ENCODE results near the gene CACNA1A.

The CACNA1A gene

DNA sequence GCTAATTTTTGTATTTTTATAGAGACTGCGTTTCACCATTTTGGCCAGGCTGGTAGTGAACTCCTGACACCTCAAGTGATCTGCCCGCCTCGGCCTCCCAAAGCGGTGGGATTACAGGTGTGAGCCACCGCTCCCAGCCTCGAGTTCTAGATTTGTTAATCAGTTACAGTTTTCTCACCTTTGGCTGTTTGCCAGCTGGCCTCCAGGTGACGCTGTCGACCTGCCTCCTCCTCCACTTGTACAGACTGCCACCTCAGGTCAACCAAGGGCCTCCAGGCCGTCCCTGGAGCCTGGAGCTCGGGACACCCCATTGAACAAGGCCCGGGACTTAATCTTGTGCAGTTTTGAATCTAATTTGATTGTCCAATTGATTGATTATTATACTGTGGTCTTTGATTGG, 310.6 kb downstream of the CACNA1A start:
- no peak overlapping the region for H3K14ac ChIP-seq (ENCODE audit: low read length in 2 of 2)
- no peak overlapping the region for H3K4me3 ChIP-seq (ENCODE audit: insufficient read depth in 1 of 2, low read depth in 1 of 2, low read length in 2 of 2)
- H2AFZ ChIP-seq (ENCODE audit: low read depth, low read length): no peak overlapping the region
- no peak overlapping the region for H3K23ac ChIP-seq (ENCODE audit: low read length in 2 of 2)
- H3K9ac ChIP-seq (ENCODE audit: low read length): no peak overlapping the region
- H2BK15ac ChIP-seq (ENCODE audit: low read depth, poor library complexity, severe bottlenecking): no peak overlapping the region
- H3K4me1 ChIP-seq (ENCODE audit: control insufficient read depth, insufficient read depth, low read depth, low read length): no peaks in the 10 kb centered on the region
- H2BK5ac ChIP-seq (ENCODE audit: low read depth, low read length, poor library complexity, severe bottlenecking): no peak overlapping the region
- no peak overlapping the region for H2AK5ac ChIP-seq (ENCODE audit: low read length, severe bottlenecking)
- no peak overlapping the region for H3K4ac ChIP-seq (ENCODE audit: low read depth in 1 of 2, low read length in 2 of 2)
- H3K18ac ChIP-seq (ENCODE audit: low read depth in 1 of 2, low read length in 2 of 2): no peak overlapping the region
- no peaks in the 10 kb centered on the region for H3K9me3 ChIP-seq (ENCODE audit: control insufficient read depth, low read length)
- H3K4me2 ChIP-seq (ENCODE audit: low read length, poor library complexity, severe bottlenecking): no peak overlapping the region
- 66% methylated on average over 11 of the region's 11 CpGs for whole genome bisulfite sequencing
- H3K27me3 ChIP-seq (ENCODE audit: control insufficient read depth in 1 of 2, insufficient read depth in 1 of 2, low read length in 2 of 2): no peaks in the 10 kb centered on the region
- no peak overlapping the region for H2BK12ac ChIP-seq (ENCODE audit: low read length in 2 of 2)
- H4K8ac ChIP-seq (ENCODE audit: low read length): no peak overlapping the region
- H3K79me1 ChIP-seq (replicated peaks; ENCODE audit: low read length, poor library complexity, severe bottlenecking): no peaks in the 10 kb centered on the region
- no peak for DNase-seq
- no peak overlapping the region for H2BK120ac ChIP-seq (ENCODE audit: low read depth, low read length)
- H3K27ac ChIP-seq (ENCODE audit: low read length, poor library complexity, severe bottlenecking): no peak overlapping the region
- H4K91ac ChIP-seq (ENCODE audit: low read length): no peak overlapping the region
- H3K36me3 ChIP-seq (ENCODE audit: control insufficient read depth in 1 of 2, insufficient read depth in 2 of 2, low read depth in 1 of 2, low read length in 2 of 2): no peaks in the 10 kb centered on the region

DNA sequence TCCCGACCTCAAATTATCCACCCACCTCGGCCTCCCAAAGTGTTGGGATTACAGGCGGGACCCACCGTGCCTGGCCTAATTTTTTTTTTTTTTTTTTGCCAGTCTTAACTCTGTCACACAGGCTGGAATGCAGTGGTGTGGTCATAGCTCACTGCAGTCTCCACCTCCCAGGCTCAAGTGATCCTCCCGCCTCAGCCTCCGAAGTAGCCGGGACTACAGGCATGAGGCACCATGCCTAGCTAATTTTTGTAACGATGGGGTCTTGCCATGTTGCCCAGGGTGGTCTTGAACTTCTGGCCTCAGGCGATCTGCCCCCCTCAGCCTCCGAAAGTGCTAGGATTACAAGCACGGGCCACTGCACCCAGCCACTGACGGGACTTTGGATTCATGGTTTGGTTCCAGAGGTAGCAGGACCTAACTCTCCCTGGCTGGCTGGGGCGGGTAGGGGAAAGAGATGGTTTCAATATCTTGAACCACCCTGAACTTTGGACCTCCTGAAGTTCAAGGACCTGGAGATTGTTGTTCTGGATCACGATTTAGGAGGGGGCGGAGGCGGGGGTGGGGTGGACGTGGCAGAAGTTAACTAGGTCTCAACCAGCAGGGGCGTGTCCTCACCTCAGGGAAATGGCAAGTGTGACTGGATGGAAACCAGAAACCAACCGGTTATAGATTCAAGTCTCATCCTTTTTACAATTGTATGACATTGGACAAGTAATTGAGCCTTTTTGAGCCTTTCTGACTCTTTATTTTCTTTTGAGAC, 315.3 kb downstream of the CACNA1A start:
- no peaks in the 10 kb centered on the region for H3K4me1 ChIP-seq (ENCODE audit: control insufficient read depth, insufficient read depth, low read depth, low read length)
- no peaks in the 10 kb centered on the region for H3K79me1 ChIP-seq (replicated peaks; ENCODE audit: low read length, poor library complexity, severe bottlenecking)
- H2BK12ac ChIP-seq (ENCODE audit: low read length in 2 of 2): no peak overlapping the region
- no peak overlapping the region for H2AK5ac ChIP-seq (ENCODE audit: low read length, severe bottlenecking)
- H2BK120ac ChIP-seq (ENCODE audit: low read depth, low read length): no peak overlapping the region
- H4K91ac ChIP-seq (ENCODE audit: low read length): no peak overlapping the region
- no peak overlapping the region for H3K9ac ChIP-seq (ENCODE audit: low read length)
- no peak overlapping the region for H3K4me3 ChIP-seq (ENCODE audit: insufficient read depth in 1 of 2, low read depth in 1 of 2, low read length in 2 of 2)
- H3K14ac ChIP-seq (ENCODE audit: low read length in 2 of 2): no peak overlapping the region
- no peak for DNase-seq
- H3K4me2 ChIP-seq (ENCODE audit: low read length, poor library complexity, severe bottlenecking): no peak overlapping the region
- H3K36me3 ChIP-seq (ENCODE audit: control insufficient read depth in 1 of 2, insufficient read depth in 2 of 2, low read depth in 1 of 2, low read length in 2 of 2): no peaks in the 10 kb centered on the region
- no peak overlapping the region for H2BK5ac ChIP-seq (ENCODE audit: low read depth, low read length, poor library complexity, severe bottlenecking)
- H3K27me3 ChIP-seq (ENCODE audit: control insufficient read depth in 1 of 2, insufficient read depth in 1 of 2, low read length in 2 of 2): no peaks in the 10 kb centered on the region
- no peak overlapping the region for H4K8ac ChIP-seq (ENCODE audit: low read length)
- no peak overlapping the region for H2BK15ac ChIP-seq (ENCODE audit: low read depth, poor library complexity, severe bottlenecking)
- WGBS: 89% methylated on average over 19 of the region's 19 CpGs
- H3K4ac ChIP-seq (ENCODE audit: low read depth in 1 of 2, low read length in 2 of 2): no peak overlapping the region
- no peak overlapping the region for H3K23ac ChIP-seq (ENCODE audit: low read length in 2 of 2)
- H3K27ac ChIP-seq (ENCODE audit: low read length, poor library complexity, severe bottlenecking): no peak overlapping the region
- no peak overlapping the region for H2AFZ ChIP-seq (ENCODE audit: low read depth, low read length)
- H3K18ac ChIP-seq (ENCODE audit: low read depth in 1 of 2, low read length in 2 of 2): no peak overlapping the region
- no peaks in the 10 kb centered on the region for H3K9me3 ChIP-seq (ENCODE audit: control insufficient read depth, low read length)

- WGBS: 70% methylated on average over 4 of the region's 4 CpGs
- Histone ChIP-seq H3K4me2 (ENCODE audit: low read length, poor library complexity, severe bottlenecking) (no peak overlapping the region), H3K9ac (ENCODE audit: low read length) (no peak overlapping the region), H2BK5ac (ENCODE audit: low read depth, low read length, poor library complexity, severe bottlenecking) (no peak overlapping the region), H2BK15ac (ENCODE audit: low read depth, poor library complexity, severe bottlenecking) (no peak overlapping the region), H3K4me3 (ENCODE audit: insufficient read depth in 1 of 2, low read depth in 1 of 2, low read length in 2 of 2) (no peak overlapping the region), H3K4me1 (ENCODE audit: control insufficient read depth, insufficient read depth, low read depth, low read length) (no peaks in the 10 kb centered on the region), H2AFZ (ENCODE audit: low read depth, low read length) (no peak overlapping the region), H2BK12ac (ENCODE audit: low read length in 2 of 2) (no peak overlapping the region), H3K79me1 (replicated peaks; ENCODE audit: low read length, poor library complexity, severe bottlenecking) (no peaks in the 10 kb centered on the region), H3K4ac (ENCODE audit: low read depth in 1 of 2, low read length in 2 of 2) (no peak overlapping the region), H2AK5ac (ENCODE audit: low read length, severe bottlenecking) (no peak overlapping the region), H3K9me3 (ENCODE audit: control insufficient read depth, low read length) (no peaks in the 10 kb centered on the region), H3K18ac (ENCODE audit: low read depth in 1 of 2, low read length in 2 of 2) (no peak overlapping the region), H4K91ac (ENCODE audit: low read length) (no peak overlapping the region), H3K27ac (ENCODE audit: low read length, poor library complexity, severe bottlenecking) (no peak overlapping the region), H3K36me3 (ENCODE audit: control insufficient read depth in 1 of 2, insufficient read depth in 2 of 2, low read depth in 1 of 2, low read length in 2 of 2) (no peaks in the 10 kb centered on the region), H2BK120ac (ENCODE audit: low read depth, low read length) (no peak overlapping the region), H3K27me3 (ENCODE audit: control insufficient read depth in 1 of 2, insufficient read depth in 1 of 2, low read length in 2 of 2) (no peaks in the 10 kb centered on the region), H3K23ac (ENCODE audit: low read length in 2 of 2) (no peak overlapping the region), H4K8ac (ENCODE audit: low read length) (no peak overlapping the region), H3K14ac (ENCODE audit: low read length in 2 of 2) (no peak overlapping the region)
- no peak for DNase-seq
Measured at GRCh38 chr19:13189600-13189999, 316.7 kb downstream of the CACNA1A start.

GRCh38 chr19:13187419-13187818, 318.9 kb downstream of the CACNA1A start:
- no peaks in the 10 kb centered on the region for H3K27me3 ChIP-seq (ENCODE audit: control insufficient read depth in 1 of 2, insufficient read depth in 1 of 2, low read length in 2 of 2)
- H2BK15ac ChIP-seq (ENCODE audit: low read depth, poor library complexity, severe bottlenecking): no peak overlapping the region
- H3K4me1 ChIP-seq (ENCODE audit: control insufficient read depth, insufficient read depth, low read depth, low read length): no peaks in the 10 kb centered on the region
- H3K9me3 ChIP-seq (ENCODE audit: control insufficient read depth, low read length): no peaks in the 10 kb centered on the region
- no peak overlapping the region for H2AK5ac ChIP-seq (ENCODE audit: low read length, severe bottlenecking)
- H3K18ac ChIP-seq (ENCODE audit: low read depth in 1 of 2, low read length in 2 of 2): no peak overlapping the region
- no peak overlapping the region for H3K4ac ChIP-seq (ENCODE audit: low read depth in 1 of 2, low read length in 2 of 2)
- no peak overlapping the region for H2AFZ ChIP-seq (ENCODE audit: low read depth, low read length)
- H3K27ac ChIP-seq (ENCODE audit: low read length, poor library complexity, severe bottlenecking): no peak overlapping the region
- H4K8ac ChIP-seq (ENCODE audit: low read length): no peak overlapping the region
- no peaks in the 10 kb centered on the region for H3K79me1 ChIP-seq (replicated peaks; ENCODE audit: low read length, poor library complexity, severe bottlenecking)
- no peak overlapping the region for H2BK12ac ChIP-seq (ENCODE audit: low read length in 2 of 2)
- H3K23ac ChIP-seq (ENCODE audit: low read length in 2 of 2): no peak overlapping the region
- no peak overlapping the region for H3K4me2 ChIP-seq (ENCODE audit: low read length, poor library complexity, severe bottlenecking)
- no peak overlapping the region for H4K91ac ChIP-seq (ENCODE audit: low read length)
- H3K9ac ChIP-seq (ENCODE audit: low read length): no peak overlapping the region
- no peak overlapping the region for H2BK5ac ChIP-seq (ENCODE audit: low read depth, low read length, poor library complexity, severe bottlenecking)
- no peak for DNase-seq
- no peak overlapping the region for H3K4me3 ChIP-seq (ENCODE audit: insufficient read depth in 1 of 2, low read depth in 1 of 2, low read length in 2 of 2)
- no peak overlapping the region for H2BK120ac ChIP-seq (ENCODE audit: low read depth, low read length)
- H3K36me3 ChIP-seq (ENCODE audit: control insufficient read depth in 1 of 2, insufficient read depth in 2 of 2, low read depth in 1 of 2, low read length in 2 of 2): no peaks in the 10 kb centered on the region
- no peak overlapping the region for H3K14ac ChIP-seq (ENCODE audit: low read length in 2 of 2)
- WGBS: 98% methylated on average over 4 of the region's 4 CpGs

Measured in mesenchymal stem cell (in vitro differentiated cells and primary cell).